OCI-LY1 (cell line): ENCODE measurements around the gene TMEM63B.
"Not testable (repeated sequence)": the region's sequence is repeated elsewhere in the genome, so short reads cannot be mapped to it uniquely, and the experiment has no call there.

Experiments used
- H2AFZ ChIP-seq: fragments of 200-600 bp; sonication (generic), shearing (Covaris generic); 2 replicates; pipeline ENCODE4 v1.6.0; 2014; ENCODE audit warnings: antibody characterized with exemption, mild to moderate bottlenecking, low read length
- H3F3A ChIP-seq: fragments of 200-600 bp; sonication (generic), shearing (Covaris generic); 2 replicates; pipeline ENCODE4 v1.6.0; 2014; ENCODE audit warnings: mild to moderate bottlenecking, antibody characterized with exemption, low read length, moderate library complexity; ENCODE audit not compliant: insufficient read depth
- H3K27ac ChIP-seq: fragments of 200-600 bp; sonication (generic); 2 replicates; pipeline ENCODE4 v1.5.1; 2014; ENCODE audit warnings: low read length, mixed run types, mild to moderate bottlenecking, low read depth; ENCODE audit not compliant: poor library complexity, severe bottlenecking
- H3K27me3 ChIP-seq: fragments of 200-600 bp; sonication (generic); 2 replicates; pipeline ENCODE4 v1.6.0; 2014; ENCODE audit warnings: antibody characterized with exemption, mild to moderate bottlenecking, low read length, moderate library complexity; ENCODE audit not compliant: insufficient read depth
- H3K36me3 ChIP-seq: fragments of 200-600 bp; sonication (generic); 2 replicates; pipeline ENCODE4 v1.6.1; 2014; ENCODE audit warnings: mild to moderate bottlenecking, antibody characterized with exemption, low read length, moderate library complexity, mixed read lengths; ENCODE audit not compliant: insufficient read depth
- H3K4me1 ChIP-seq: fragments of 200-600 bp; sonication (generic); 2 replicates; pipeline ENCODE4 v1.5.1; 2014; ENCODE audit warnings: mild to moderate bottlenecking, low read length, moderate library complexity; ENCODE audit not compliant: insufficient read depth, severe bottlenecking
- H3K4me2 ChIP-seq: fragments of 200-600 bp; sonication (generic), shearing (Covaris generic); 2 replicates; pipeline ENCODE4 v1.6.1; 2014; ENCODE audit warnings: low read length
- H3K4me3 ChIP-seq: fragments of 200-600 bp; sonication (generic); 2 replicates; pipeline ENCODE4 v1.5.1; 2014; ENCODE audit warnings: low read length, low read depth, mild to moderate bottlenecking, mixed read lengths; ENCODE audit not compliant: poor library complexity, severe bottlenecking
- H3K79me2 ChIP-seq: fragments of 200-600 bp; shearing (Covaris generic); 2 replicates; pipeline ENCODE4 v1.6.1; 2016; ENCODE audit warnings: mixed run types, low read length, mixed read lengths; ENCODE audit not compliant: insufficient read depth
- H3K9ac ChIP-seq: fragments of 200-600 bp; sonication (generic), shearing (Covaris generic); 2 replicates; pipeline ENCODE4 v1.6.1; 2014; ENCODE audit warnings: mild to moderate bottlenecking, low read length, mixed read lengths
- H3K9me2 ChIP-seq: fragments of 200-600 bp; sonication (generic), shearing (Covaris generic); 2 replicates; pipeline ENCODE4 v1.6.1; 2014; ENCODE audit warnings: low read depth, mild to moderate bottlenecking, low read length, mixed read lengths
- H3K9me3 ChIP-seq: fragments of 200-600 bp; shearing (Covaris generic); 2 replicates; pipeline ENCODE4 v1.6.1; 2014; ENCODE audit warnings: low read length, mixed read lengths
- H4K20me1 ChIP-seq: fragments of 200-600 bp; sonication (generic), shearing (Covaris generic); 2 replicates; pipeline ENCODE4 v1.6.0; 2016; ENCODE audit warnings: mild to moderate bottlenecking, low read length; ENCODE audit not compliant: insufficient read depth
- EZH2 ChIP-seq: fragments of 200-600 bp; sonication (generic), shearing (Covaris generic); IDR thresholded peaks from 2 replicates; pipeline ENCODE4 v1.8.0; 2017; ENCODE audit warnings: borderline replicate concordance, mixed run types, mild to moderate bottlenecking, antibody characterized with exemption, low read length, moderate library complexity, mixed read lengths
- TF ChIP-seq, protein P1 (sequence below): fragments of 200-600 bp; sonication (generic), shearing (Covaris generic); IDR thresholded peaks from 2 replicates; pipeline ENCODE4 v1.5.1; 2017; ENCODE audit warnings: mild to moderate bottlenecking, antibody characterized with exemption, low read length, moderate library complexity, mixed read lengths

TMEM63B gene

DNA sequence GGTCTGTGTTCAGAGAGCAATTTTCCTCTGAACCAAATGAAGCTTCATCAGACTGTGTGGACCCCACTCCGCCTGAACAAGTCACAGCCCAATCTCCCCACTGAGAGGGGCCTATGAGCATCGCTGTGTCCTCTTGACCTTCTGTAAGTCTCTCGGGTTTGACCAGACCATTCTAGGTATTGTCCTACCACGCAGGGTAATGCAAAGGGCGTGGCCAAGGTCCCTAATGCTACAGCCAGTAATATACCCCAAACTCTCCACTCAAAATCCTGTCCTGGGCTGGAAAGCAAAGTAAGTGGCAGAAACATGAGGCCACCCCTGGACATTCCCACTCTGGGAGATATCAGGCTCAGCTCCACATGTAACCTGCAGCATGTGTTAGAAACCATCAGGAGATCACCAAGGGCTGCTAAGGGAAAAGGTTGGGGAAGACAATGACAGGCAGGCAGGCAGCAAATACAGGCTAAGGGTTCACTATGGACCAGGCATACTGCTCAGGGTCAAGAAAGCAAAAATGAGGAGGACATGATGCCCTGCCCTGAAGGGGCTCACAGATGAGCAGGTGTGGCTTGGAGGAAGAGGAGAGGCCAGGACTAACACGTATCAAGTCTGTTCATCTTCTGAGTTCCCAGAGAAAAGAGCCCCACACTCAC lies 33.5 kb upstream of the TMEM63B start:
- no peak overlapping the region for H3K9ac ChIP-seq
- H4K20me1 ChIP-seq = no peaks in the 10 kb centered on the region
- TF ChIP-seq, protein P1, sequence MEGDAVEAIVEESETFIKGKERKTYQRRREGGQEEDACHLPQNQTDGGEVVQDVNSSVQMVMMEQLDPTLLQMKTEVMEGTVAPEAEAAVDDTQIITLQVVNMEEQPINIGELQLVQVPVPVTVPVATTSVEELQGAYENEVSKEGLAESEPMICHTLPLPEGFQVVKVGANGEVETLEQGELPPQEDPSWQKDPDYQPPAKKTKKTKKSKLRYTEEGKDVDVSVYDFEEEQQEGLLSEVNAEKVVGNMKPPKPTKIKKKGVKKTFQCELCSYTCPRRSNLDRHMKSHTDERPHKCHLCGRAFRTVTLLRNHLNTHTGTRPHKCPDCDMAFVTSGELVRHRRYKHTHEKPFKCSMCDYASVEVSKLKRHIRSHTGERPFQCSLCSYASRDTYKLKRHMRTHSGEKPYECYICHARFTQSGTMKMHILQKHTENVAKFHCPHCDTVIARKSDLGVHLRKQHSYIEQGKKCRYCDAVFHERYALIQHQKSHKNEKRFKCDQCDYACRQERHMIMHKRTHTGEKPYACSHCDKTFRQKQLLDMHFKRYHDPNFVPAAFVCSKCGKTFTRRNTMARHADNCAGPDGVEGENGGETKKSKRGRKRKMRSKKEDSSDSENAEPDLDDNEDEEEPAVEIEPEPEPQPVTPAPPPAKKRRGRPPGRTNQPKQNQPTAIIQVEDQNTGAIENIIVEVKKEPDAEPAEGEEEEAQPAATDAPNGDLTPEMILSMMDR = no peak
- TF ChIP-seq EZH2 = no peak
- H3K4me1 ChIP-seq = no peaks in the 10 kb centered on the region
- H3K79me2 ChIP-seq = no peaks in the 10 kb centered on the region
- H3K27me3 ChIP-seq = no peaks in the 10 kb centered on the region
- H3K9me2 ChIP-seq = no peaks in the 10 kb centered on the region
- H3K27ac ChIP-seq = no peak overlapping the region
- H3K4me2 ChIP-seq = no peak overlapping the region
- no peak overlapping the region for H3K4me3 ChIP-seq
- H3K36me3 ChIP-seq = 0 out of 2 replicates have a peak, but pooled peaks cover 3% of the 10 kb centered on the region
- H3K9me3 ChIP-seq = no peaks in the 10 kb centered on the region
- H3F3A ChIP-seq = no peaks in the 10 kb centered on the region
- H2AFZ ChIP-seq = no peak overlapping the region

DNA sequence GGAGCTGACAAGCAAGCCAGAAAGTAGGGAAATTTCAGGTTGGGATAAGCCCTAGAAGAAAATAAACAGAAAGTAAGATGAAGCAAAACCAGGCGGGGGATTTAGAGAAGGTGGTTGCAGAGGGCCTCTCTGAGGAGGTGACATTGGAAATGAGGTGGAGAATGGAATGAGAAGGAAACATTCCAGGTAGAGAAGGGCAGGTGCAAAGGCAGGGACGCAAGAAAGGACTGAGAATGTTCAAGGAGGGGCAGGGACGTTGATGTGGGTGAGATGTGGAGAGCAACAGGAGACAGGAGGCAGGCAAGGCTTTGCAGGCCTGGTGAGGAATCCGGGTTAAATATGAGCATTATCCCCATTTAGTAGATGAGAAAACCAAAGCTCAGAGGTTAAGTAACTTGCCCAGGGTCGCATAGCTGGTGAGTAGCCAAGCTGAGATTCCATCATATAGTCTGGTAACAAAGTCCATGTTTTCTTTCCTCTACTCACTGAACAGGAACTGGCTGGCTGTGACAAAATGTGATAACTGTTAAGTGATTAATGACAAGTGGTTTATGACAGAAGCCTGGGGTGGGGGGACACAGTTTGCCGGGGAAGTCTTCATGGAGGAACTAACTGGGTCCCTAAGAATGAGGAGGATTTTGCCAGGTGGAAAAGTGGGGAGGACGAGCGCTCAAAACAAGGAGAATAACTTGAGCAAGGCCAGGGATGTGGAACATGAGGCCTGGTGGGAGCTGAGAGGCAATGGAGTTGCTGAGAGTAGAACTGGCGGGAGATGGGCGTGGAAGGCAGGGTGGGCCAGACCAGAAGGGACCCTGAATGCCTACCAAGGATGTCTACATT lies 32.7 kb upstream of the TMEM63B start:
- Histone ChIP-seq H3K9me2 (no peaks in the 10 kb centered on the region), H3K36me3 (peaks cover 3% of the 10 kb centered on the region; the same call in 1 of the 2 replicates), H2AFZ (no peak overlapping the region), H3K79me2 (no peaks in the 10 kb centered on the region), H3K9ac (no peak overlapping the region), H3K27me3 (no peaks in the 10 kb centered on the region), H3K4me3 (no peak overlapping the region), H3K4me2 (no peak overlapping the region), H3K9me3 (no peaks in the 10 kb centered on the region), H4K20me1 (no peaks in the 10 kb centered on the region), H3F3A (no peaks in the 10 kb centered on the region), H3K27ac (no peak overlapping the region), H3K4me1 (no peaks in the 10 kb centered on the region)
- TF ChIP-seq, protein P1 = no peak
- no peak for TF ChIP-seq EZH2

DNA sequence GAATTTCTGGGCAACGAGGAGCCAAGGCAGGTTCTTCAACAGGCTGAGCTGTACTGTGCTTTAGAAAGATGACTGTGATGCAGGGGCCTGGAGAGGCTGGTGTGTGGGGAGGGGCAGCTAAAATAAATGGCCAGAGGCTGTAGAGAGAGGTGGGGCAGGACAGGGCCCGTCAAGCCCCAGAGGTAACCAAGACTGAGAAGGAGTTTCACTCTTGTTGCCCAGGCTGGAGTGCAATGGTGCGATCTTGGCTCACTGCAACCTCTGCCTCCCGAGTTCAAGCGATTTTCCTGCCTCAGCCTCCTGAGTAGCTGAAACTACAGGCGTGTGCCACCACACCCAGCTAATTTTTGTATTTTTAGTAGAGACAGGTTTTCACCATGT lies 32.1 kb upstream of the TMEM63B start:
- not testable (repeated sequence) for H3F3A ChIP-seq, H3K4me1 ChIP-seq, H3K27ac ChIP-seq, H3K9ac ChIP-seq, H2AFZ ChIP-seq, H3K9me2 ChIP-seq, H3K9me3 ChIP-seq, H4K20me1 ChIP-seq, H3K27me3 ChIP-seq, H3K4me3 ChIP-seq, H3K4me2 ChIP-seq, H3K36me3 ChIP-seq, H3K79me2 ChIP-seq
